Keratinocyte (primary cell): Measurements from ENCODE around the gene CARMIL3.
"Not testable (repeated sequence)": the region's sequence is repeated elsewhere in the genome, so short reads cannot be mapped to it uniquely, and the experiment has no call there.

Experiments used
- EZH2 ChIP-seq: IDR thresholded peaks from one replicate; pipeline ENCODE4 v1.6.1; 2012; ENCODE audit warnings: inconsistent platforms, mild to moderate bottlenecking, low read length, moderate library complexity
- TF ChIP-seq, protein P1 (sequence below), 3 experiments: IDR thresholded peaks in 1 of 3; conservative IDR thresholded peaks in 1 of 3; optimal IDR thresholded peaks in 1 of 3; 2 replicates in 2 of 3; 3 replicates in 1 of 3; pipeline versions ENCODE3 to v1.5.1; 2011; ENCODE audit warnings: low read length in 3 of 3, mild to moderate bottlenecking in 3 of 3, moderate library complexity in 2 of 3, control low read depth in 1 of 3, inconsistent platforms in 1 of 3; ENCODE audit not compliant: insufficient read depth in 2 of 3; ENCODE audit errors: extremely low read depth in 1 of 3

DNA sequence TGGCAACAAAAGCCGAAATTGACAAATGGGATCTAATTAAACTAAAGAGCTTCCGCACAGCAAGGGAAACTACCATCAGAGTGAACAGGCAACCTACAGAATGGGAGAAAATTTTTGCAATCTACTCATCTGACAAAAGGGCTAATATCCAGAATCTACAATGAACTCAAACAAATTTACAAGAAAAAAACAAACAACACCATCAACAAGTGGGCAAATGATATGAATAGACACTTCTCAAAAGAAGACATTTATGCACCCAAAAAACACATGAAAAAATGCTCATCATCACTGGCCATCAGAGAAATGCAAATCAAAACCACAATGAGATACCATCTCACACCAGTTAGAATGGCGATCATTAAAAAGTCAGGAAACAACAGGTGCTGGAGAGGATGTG, 22.1 kb upstream of the CARMIL3 start:
- TF ChIP-seq, protein P1, sequence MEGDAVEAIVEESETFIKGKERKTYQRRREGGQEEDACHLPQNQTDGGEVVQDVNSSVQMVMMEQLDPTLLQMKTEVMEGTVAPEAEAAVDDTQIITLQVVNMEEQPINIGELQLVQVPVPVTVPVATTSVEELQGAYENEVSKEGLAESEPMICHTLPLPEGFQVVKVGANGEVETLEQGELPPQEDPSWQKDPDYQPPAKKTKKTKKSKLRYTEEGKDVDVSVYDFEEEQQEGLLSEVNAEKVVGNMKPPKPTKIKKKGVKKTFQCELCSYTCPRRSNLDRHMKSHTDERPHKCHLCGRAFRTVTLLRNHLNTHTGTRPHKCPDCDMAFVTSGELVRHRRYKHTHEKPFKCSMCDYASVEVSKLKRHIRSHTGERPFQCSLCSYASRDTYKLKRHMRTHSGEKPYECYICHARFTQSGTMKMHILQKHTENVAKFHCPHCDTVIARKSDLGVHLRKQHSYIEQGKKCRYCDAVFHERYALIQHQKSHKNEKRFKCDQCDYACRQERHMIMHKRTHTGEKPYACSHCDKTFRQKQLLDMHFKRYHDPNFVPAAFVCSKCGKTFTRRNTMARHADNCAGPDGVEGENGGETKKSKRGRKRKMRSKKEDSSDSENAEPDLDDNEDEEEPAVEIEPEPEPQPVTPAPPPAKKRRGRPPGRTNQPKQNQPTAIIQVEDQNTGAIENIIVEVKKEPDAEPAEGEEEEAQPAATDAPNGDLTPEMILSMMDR (optimal IDR thresholded peaks at IDR 0.05 in 1 of 3, IDR thresholded peaks at IDR 0.05 in 1 of 3, conservative IDR thresholded peaks at IDR 0.05 in 1 of 3; ENCODE audit: extremely low read depth in 1 of 3, insufficient read depth in 2 of 3, low read length in 3 of 3), result not testable (repeated sequence)
- TF ChIP-seq EZH2, result not testable (repeated sequence)
